GM08714 (cell line): ENCODE results near the gene MYO9B.

Source experiments
- H3K4me3 ChIP-seq: fragments of 200-500 bp; sonication (Bioruptor generic); 2 replicates; pipeline ENCODE4 v1.5.1; 2014; ENCODE audit warnings: mild to moderate bottlenecking, low read length, inconsistent platforms
- ZNF274 ChIP-seq: IDR thresholded peaks from 2 replicates; pipeline ENCODE4 v1.6.1; 2012; ENCODE audit warnings: mild to moderate bottlenecking, low read depth, low read length

MYO9B gene

GRCh38 chr19:17206736-17207581 is 131.4 kb downstream of the MYO9B start:
- TF ChIP-seq ZNF274: no peak
- no peak overlapping the region for H3K4me3 ChIP-seq

GRCh38 chr19:17209126-17210036 is 133.8 kb downstream of the MYO9B start:
- no peak overlapping the region for H3K4me3 ChIP-seq

GRCh38 chr19:17210296-17210695 is 134.7 kb downstream of the MYO9B start:
- no peak overlapping the region for H3K4me3 ChIP-seq

More at GRCh38 chr19:17209126-17210036, 133.8 kb downstream of the MYO9B start:
- TF ChIP-seq ZNF274: no peak

GRCh38 chr19:17211547-17212446 is 136.2 kb downstream of the MYO9B start:
- H3K4me3 ChIP-seq: no peak overlapping the region
- TF ChIP-seq ZNF274: no peak

More at GRCh38 chr19:17210296-17210695, 134.7 kb downstream of the MYO9B start:
- TF ChIP-seq ZNF274: no peak

GRCh38 chr19:17213334-17213733 is 137.8 kb downstream of the MYO9B start:
- H3K4me3 ChIP-seq: no peak overlapping the region
- no peak for TF ChIP-seq ZNF274

- TF ChIP-seq ZNF274: no peak
- peak overlapping the region; percentile 73; the same call in 1 of the 2 replicates for H3K4me3 ChIP-seq
Observed at GRCh38 chr19:17214508-17215126, 139.0 kb downstream of the MYO9B start.

- H3K4me3 ChIP-seq: peak within 1 kb of the TSS; percentile 73; the same call in 1 of the 2 replicates
- no peak for TF ChIP-seq ZNF274
Observed at GRCh38 chr19:17215127-17215971, 139.8 kb downstream of the MYO9B start, which contains the start of gene USE1. TSS of gene USE1 (plus strand) at chr19:17215357. CDS start at chr19:17215406, 49 bp downstream.

- peak overlapping the region; percentile 73; the same call in 1 of the 2 replicates for H3K4me3 ChIP-seq
- TF ChIP-seq ZNF274: no peak
Observed at GRCh38 chr19:17216058-17216670, 140.6 kb downstream of the MYO9B start.

GRCh38 chr19:17219286-17219685 is 143.7 kb downstream of the MYO9B start:
- no peak overlapping the region for H3K4me3 ChIP-seq
- no peak for TF ChIP-seq ZNF274

- no peak for TF ChIP-seq ZNF274
- no peak overlapping the region for H3K4me3 ChIP-seq
Observed at GRCh38 chr19:17220207-17220758, 144.7 kb downstream of the MYO9B start.

- no peak overlapping the region for H3K4me3 ChIP-seq
- no peak for TF ChIP-seq ZNF274
Observed at GRCh38 chr19:17225053-17225452, 149.5 kb downstream of the MYO9B start.
